Keratinocyte (primary cell): ENCODE results near the gene HPCAL1. TPM values are rescaled to one million over a fixed set of nuclear protein-coding genes. Genes with fewer than 3 reads are reported as not detected.

ENCODE experiments used
- DNase-seq: peaks from one replicate; pipeline ENCODE4 v3.0.0-alpha.2; 2011; ENCODE audit warnings: low read depth, missing footprints, low spot score
- FAIRE-seq: peaks from 2 replicates; lab custom pipeline; 2011; peaks lifted over from hg19 to GRCh38; lab: Jason Lieb, UNC
- H2AFZ ChIP-seq: 2 replicates; pipeline ENCODE4 v1.6.0; 2012; ENCODE audit warnings: low read length, control low read depth, inconsistent platforms; ENCODE audit not compliant: control insufficient read depth
- H3K27ac ChIP-seq: 2 replicates; pipeline ENCODE4 v1.5.1; 2011; ENCODE audit warnings: low read length; ENCODE audit not compliant: control insufficient read depth, insufficient read depth
- H3K27me3 ChIP-seq: 3 replicates; pipeline ENCODE4 v1.6.0; 2011; ENCODE audit warnings: low read length; ENCODE audit not compliant: control insufficient read depth, insufficient read depth; ENCODE audit errors: extremely low read depth
- H3K36me3 ChIP-seq, 2 experiments: 2 replicates in 1 of 2; 3 replicates in 1 of 2; pipeline ENCODE4 v1.5.1; 2011; ENCODE audit warnings: low read length in 2 of 2, mild to moderate bottlenecking in 1 of 2; ENCODE audit not compliant: control insufficient read depth in 2 of 2, insufficient read depth in 2 of 2; ENCODE audit errors: extremely low read depth in 1 of 2
- H3K4me1 ChIP-seq: 3 replicates; pipeline ENCODE4 v1.5.1; 2011; ENCODE audit warnings: low read length; ENCODE audit not compliant: control insufficient read depth, insufficient read depth; ENCODE audit errors: extremely low read depth
- H3K4me2 ChIP-seq: 3 replicates; pipeline ENCODE4 v1.6.0; 2011; ENCODE audit warnings: low read depth, low read length; ENCODE audit not compliant: control insufficient read depth, insufficient read depth; ENCODE audit errors: extremely low read depth
- H3K4me3 ChIP-seq, 3 experiments: fragments of 200-600 bp in 1 of 3; sonication (generic) in 1 of 3; 2 replicates in 2 of 3; 3 replicates in 1 of 3; pipeline ENCODE4 v1.5.1; 2011 to 2016; ENCODE audit warnings: low read length in 3 of 3, mild to moderate bottlenecking in 3 of 3, control low read depth in 2 of 3, inconsistent platforms in 1 of 3, low read depth in 1 of 3, mixed read lengths in 1 of 3, mixed run types in 1 of 3, moderate library complexity in 1 of 3; ENCODE audit not compliant: control insufficient read depth in 2 of 3, insufficient read depth in 2 of 3; ENCODE audit errors: extremely low read depth in 1 of 3
- H3K79me2 ChIP-seq: 2 replicates; pipeline ENCODE4 v1.6.0; 2012; ENCODE audit warnings: low read length; ENCODE audit not compliant: control insufficient read depth, insufficient read depth
- H3K9ac ChIP-seq: 3 replicates; pipeline ENCODE4 v1.6.0; 2011; ENCODE audit warnings: low read length; ENCODE audit not compliant: control insufficient read depth, insufficient read depth; ENCODE audit errors: extremely low read depth
- H3K9me1 ChIP-seq: 3 replicates; pipeline ENCODE4 v1.6.0; 2011; ENCODE audit warnings: low read length; ENCODE audit not compliant: control insufficient read depth, insufficient read depth; ENCODE audit errors: extremely low read depth
- H3K9me3 ChIP-seq: 2 replicates; pipeline ENCODE4 v1.5.1; 2012; ENCODE audit warnings: low read depth, low read length; ENCODE audit not compliant: control insufficient read depth
- H4K20me1 ChIP-seq: 3 replicates; pipeline ENCODE4 v1.6.0; 2011; ENCODE audit warnings: low read length; ENCODE audit not compliant: control insufficient read depth, insufficient read depth; ENCODE audit errors: extremely low read depth
- CTCF ChIP-seq, 3 experiments: IDR thresholded peaks in 1 of 3; conservative IDR thresholded peaks in 1 of 3; optimal IDR thresholded peaks in 1 of 3; 2 replicates in 2 of 3; 3 replicates in 1 of 3; pipeline versions ENCODE3 to v1.5.1; 2011; ENCODE audit warnings: low read length in 3 of 3, mild to moderate bottlenecking in 3 of 3, moderate library complexity in 2 of 3, control low read depth in 1 of 3, inconsistent platforms in 1 of 3; ENCODE audit not compliant: insufficient read depth in 2 of 3; ENCODE audit errors: extremely low read depth in 1 of 3
- EZH2 ChIP-seq: IDR thresholded peaks from one replicate; pipeline ENCODE4 v1.6.1; 2012; ENCODE audit warnings: inconsistent platforms, mild to moderate bottlenecking, low read length, moderate library complexity
- dilution Hi-C: fragments of 300-500 bp; cut with MboI; formaldehyde crosslinking; loops from one replicate; pipeline ENCODE4 v1.7.0; 2020; ENCODE audit warnings: low sequenced_read_pairs; ENCODE audit not compliant: extremely low pct_ligation_motif_present
- polyA plus RNA-seq, 5 experiments: library from polyadenylated mRNA; depleted of rRNA in 3 of 5; stranded (reverse) in 3 of 5; stranded (forward) in 1 of 5; unstranded in 1 of 5; fragments of >200 nt; gene quantifications; 1 replicate in 1 of 5; 2 replicates in 3 of 5; 3 replicates in 1 of 5; pipeline versions ENCODE4 v1.2.1 to v1.2.3, GENCODE V29; 2011 to 2012; ENCODE audit warnings: missing spikeins in 2 of 5, low read depth in 1 of 5, low replicate concordance in 1 of 5

The HPCAL1 gene
- polyA plus RNA-seq, 1 donor (not counting 4 experiments of a cell fraction or from before 2014, with no cell fraction given), result 18.0 TPM

- no peak for DNase-seq
- H4K20me1 ChIP-seq, result no peaks in the 10 kb centered on the region
- no peak overlapping the region for H3K9ac ChIP-seq
- no peaks in the 10 kb centered on the region for H3K9me3 ChIP-seq
- H2AFZ ChIP-seq, result no peak overlapping the region
- no peaks in the 10 kb centered on the region for H3K27me3 ChIP-seq
- no peak overlapping the region for H3K4me3 ChIP-seq
- H3K79me2 ChIP-seq, result peaks cover 4% of the 10 kb centered on the region
- FAIRE-seq, result no peak
- peaks cover 4 to 10% of the 10 kb centered on the region in 2 experiments for H3K36me3 ChIP-seq
- peaks cover 3% of the 10 kb centered on the region for H3K9me1 ChIP-seq
- dilution Hi-C loops, result no loop called here
- TF ChIP-seq CTCF (optimal IDR thresholded peaks at IDR 0.05 in 1 of 3, IDR thresholded peaks at IDR 0.05 in 1 of 3, conservative IDR thresholded peaks at IDR 0.05 in 1 of 3; ENCODE audit: extremely low read depth in 1 of 3, insufficient read depth in 2 of 3, low read length in 3 of 3), result no peak
- no peak for TF ChIP-seq EZH2
- no peak overlapping the region for H3K4me2 ChIP-seq
- H3K27ac ChIP-seq, result no peak overlapping the region
- H3K4me1 ChIP-seq, result peaks cover 13% of the 10 kb centered on the region
Observed at GRCh38 chr2:10397878-10398277, 95.2 kb downstream of the HPCAL1 start.

DNA sequence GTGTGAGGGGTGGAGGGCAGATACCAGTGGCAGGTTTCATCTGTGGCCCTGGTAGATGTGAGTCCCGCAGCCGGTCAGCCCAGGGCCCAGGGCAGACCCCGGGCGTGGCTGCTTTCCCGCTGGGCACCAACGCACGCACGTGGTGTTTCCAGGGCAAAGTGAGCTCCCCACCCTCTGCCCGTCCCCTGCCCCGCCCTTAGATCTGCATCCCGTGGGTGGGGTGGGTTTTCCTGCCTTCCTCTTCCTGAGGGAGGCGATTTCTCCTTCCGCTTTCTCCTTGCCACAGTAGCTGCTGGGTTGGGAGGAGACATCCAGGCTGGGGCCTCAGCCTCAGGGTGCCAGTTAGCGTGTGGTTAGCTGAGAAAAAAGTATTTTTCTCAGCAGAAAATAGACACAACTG, 95.8 kb downstream of the HPCAL1 start:
- dilution Hi-C loops, result no loop called here
- no peak overlapping the region for H3K27ac ChIP-seq

More for the DNA sequence above, 95.8 kb downstream of the HPCAL1 start:
- TF ChIP-seq CTCF (optimal IDR thresholded peaks at IDR 0.05 in 1 of 3, IDR thresholded peaks at IDR 0.05 in 1 of 3, conservative IDR thresholded peaks at IDR 0.05 in 1 of 3; ENCODE audit: extremely low read depth in 1 of 3, insufficient read depth in 2 of 3, low read length in 3 of 3), result no peak
- no peak for TF ChIP-seq EZH2
- Histone ChIP-seq H3K4me1 (peaks cover 7% of the 10 kb centered on the region), H3K27me3 (no peaks in the 10 kb centered on the region), H3K4me2 (no peak overlapping the region), H3K36me3 (peaks cover 4 to 10% of the 10 kb centered on the region in 2 experiments), H3K9me3 (no peaks in the 10 kb centered on the region), H2AFZ (no peak overlapping the region), H3K4me3 (no peak overlapping the region), H3K9me1 (peaks cover 3% of the 10 kb centered on the region), H3K79me2 (peaks cover 4% of the 10 kb centered on the region), H3K9ac (no peak overlapping the region), H4K20me1 (no peaks in the 10 kb centered on the region)
- FAIRE-seq (no peak), DNase-seq (no peak)
